ENCODE data around the gene TFB1M. TPM values are rescaled to one million over a fixed set of nuclear protein-coding genes. Genes with fewer than 3 reads are reported as not detected.

Gene TFB1M
- total and polyA plus RNA-seq, 9 of the 15 experiments (the other 6 are each of a cell fraction or from before 2014, with no cell fraction given) = 34.6 to 145 (median 40.4) TPM

GRCh38 chr6:155259204-155259603 is 55.1 kb downstream of the TFB1M start:
- 97% methylated on average over 3 of the region's 3 CpGs for WGBS (ENCODE audit: insufficient coverage, low coverage, missing lambda C conversion rate)
- Histone ChIP-seq H3K9me3 (replicated peaks; ENCODE audit: control insufficient read depth, insufficient read depth, low read depth, low read length) (no peaks in the 10 kb centered on the region), H3K4me2 (ENCODE audit: insufficient read depth, low read length) (no peak overlapping the region), H3K36me3 (ENCODE audit: control insufficient read depth, insufficient read depth, low read length) (peaks cover 87% of the 10 kb centered on the region; the same call in 2 of the 3 replicates), H3K79me2 (ENCODE audit: control insufficient read depth, insufficient read depth, low read length) (no peaks in the 10 kb centered on the region), H3K27ac (ENCODE audit: extremely low read depth, low read depth, low read length) (no peak overlapping the region), H3K27me3 (ENCODE audit: control insufficient read depth in 2 of 2, insufficient read depth in 2 of 2, low read length in 2 of 2) (no peaks in the 10 kb centered on the region), H2AFZ (ENCODE audit: low read depth, low read length) (no peak overlapping the region), H3K4me1 (replicated peaks in 1 of 2; ENCODE audit: control insufficient read depth in 2 of 2, insufficient read depth in 2 of 2, low read length in 2 of 2) (no peaks in the 10 kb centered on the region), H4K20me1 (replicated peaks; ENCODE audit: control insufficient read depth, insufficient read depth, low read length) (no peaks in the 10 kb centered on the region), H3K9ac (ENCODE audit: insufficient read depth in 1 of 2, low read depth in 2 of 2, low read length in 2 of 2) (no peak overlapping the region), H3K4me3 (no peak overlapping the region), H3K9me1 (ENCODE audit: control insufficient read depth, insufficient read depth, low read length) (peaks cover 10% of the 10 kb centered on the region)
- POLR2A ChIA-PET = interaction anchor here (0.6 to 2.0 kb wide), 3 partner anchors 11 to 592 kb away, joined by 3 to 5 read pairs (median 3); no protein-coding TSS in a partner anchor
- ATAC-seq = no peak
- in situ Hi-C loops (cut with MboI) (no loop called here), intact Hi-C loops (cut with micrococcal nuclease) (no loop called here)
- no peak for FAIRE-seq
- TF ChIP-seq ZNF239 (CRISPR knock-in tag; IDR thresholded peaks at IDR 0.05) = no peak
- TF ChIP-seq TEAD2 (tag; IDR thresholded peaks at IDR 0.05) = no peak
- TF ChIP-seq WHSC1 (IDR thresholded peaks at IDR 0.05; ENCODE audit: low read length) = no peak
- TF ChIP-seq DMBX1 (CRISPR knock-in tag; IDR thresholded peaks at IDR 0.05; ENCODE audit: borderline replicate concordance) = no peak
- no peak for TF ChIP-seq ZNF584 (CRISPR knock-in tag; IDR thresholded peaks at IDR 0.05; ENCODE audit: low read depth)
- no peak for TF ChIP-seq NCOR1 (IDR thresholded peaks at IDR 0.05)
- TF ChIP-seq NFXL1 (CRISPR knock-in tag; IDR thresholded peaks at IDR 0.05) = no peak
- no peak for TF ChIP-seq C11orf30 (IDR thresholded peaks at IDR 0.05; ENCODE audit: low read depth)
- no peak for TF ChIP-seq NR1H2 (CRISPR knock-in tag; IDR thresholded peaks at IDR 0.05)
- TF ChIP-seq SRSF3 (IDR thresholded peaks at IDR 0.05; ENCODE audit: insufficient read depth, low read length) = no peak
- TF ChIP-seq E2F4 (CRISPR knock-in tag; IDR thresholded peaks at IDR 0.05; ENCODE audit: low read depth) = no peak
- no peak for TF ChIP-seq CHCHD3 (CRISPR knock-in tag; IDR thresholded peaks at IDR 0.05)
- no peak for TF ChIP-seq HNRNPL (IDR thresholded peaks at IDR 0.05; ENCODE audit: low read depth, low read length)
- TF ChIP-seq KDM1A (IDR thresholded peaks at IDR 0.05) = no peak
- CTCF ChIA-PET (ENCODE audit: low intra/inter-chr PET ratio) = no interaction called here
- BruUV-seq (replicated peaks) = no TSS peak
- no peak for DNase-seq (ENCODE audit: extremely low read depth in 1 of 4, low spot score in 3 of 4)
